ENCODE measurements around the gene SYNPO2.

DNA sequence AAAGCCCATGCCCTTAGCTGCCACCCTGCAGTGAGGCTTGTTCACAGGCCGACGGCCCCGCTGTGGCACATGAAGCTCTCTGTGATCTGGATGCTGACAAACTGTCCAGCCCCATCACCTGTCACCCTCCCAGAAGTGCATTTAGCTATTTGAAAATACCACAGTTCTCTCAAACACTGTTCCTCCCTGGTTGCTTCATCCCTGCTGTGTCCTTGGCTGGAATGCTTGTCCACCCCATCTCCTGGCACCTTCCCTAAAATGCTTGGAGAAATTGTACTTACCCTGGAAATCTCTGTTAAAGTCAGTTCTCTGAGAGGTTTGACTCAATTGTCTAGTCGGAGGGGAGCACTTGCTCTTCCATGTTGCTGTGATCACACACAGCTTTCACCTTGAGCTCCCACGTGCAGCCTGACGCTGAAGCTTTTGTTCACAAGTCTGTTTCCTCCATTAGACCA is 10.1 kb downstream of the SYNPO2 start:
- TF ChIP-seq, protein P1, sequence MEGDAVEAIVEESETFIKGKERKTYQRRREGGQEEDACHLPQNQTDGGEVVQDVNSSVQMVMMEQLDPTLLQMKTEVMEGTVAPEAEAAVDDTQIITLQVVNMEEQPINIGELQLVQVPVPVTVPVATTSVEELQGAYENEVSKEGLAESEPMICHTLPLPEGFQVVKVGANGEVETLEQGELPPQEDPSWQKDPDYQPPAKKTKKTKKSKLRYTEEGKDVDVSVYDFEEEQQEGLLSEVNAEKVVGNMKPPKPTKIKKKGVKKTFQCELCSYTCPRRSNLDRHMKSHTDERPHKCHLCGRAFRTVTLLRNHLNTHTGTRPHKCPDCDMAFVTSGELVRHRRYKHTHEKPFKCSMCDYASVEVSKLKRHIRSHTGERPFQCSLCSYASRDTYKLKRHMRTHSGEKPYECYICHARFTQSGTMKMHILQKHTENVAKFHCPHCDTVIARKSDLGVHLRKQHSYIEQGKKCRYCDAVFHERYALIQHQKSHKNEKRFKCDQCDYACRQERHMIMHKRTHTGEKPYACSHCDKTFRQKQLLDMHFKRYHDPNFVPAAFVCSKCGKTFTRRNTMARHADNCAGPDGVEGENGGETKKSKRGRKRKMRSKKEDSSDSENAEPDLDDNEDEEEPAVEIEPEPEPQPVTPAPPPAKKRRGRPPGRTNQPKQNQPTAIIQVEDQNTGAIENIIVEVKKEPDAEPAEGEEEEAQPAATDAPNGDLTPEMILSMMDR (IDR thresholded peaks at IDR 0.05; ENCODE audit: insufficient read depth, low read length, poor library complexity, severe bottlenecking), result no peak
- no peak for TF ChIP-seq EZH2phosphoT487 (conservative IDR thresholded peaks at IDR 0.05; ENCODE audit: low read length)
